ENCODE data around the gene DNAJC10. TPM values are rescaled to one million over a fixed set of nuclear protein-coding genes. Genes with fewer than 3 reads are reported as not detected.

DNAJC10 gene
- total and polyA plus RNA-seq, 2 of the 4 experiments (the other 2 are of a cell fraction): 34.6 to 53.2 TPM

- Histone ChIP-seq H3K79me1 (ENCODE audit: low read depth in 1 of 2, low read length in 2 of 2) (no peaks in the 10 kb centered on the region), H2BK120ac (ENCODE audit: low read depth, low read length) (no peak overlapping the region), H3K36me3 (ENCODE audit: control insufficient read depth, insufficient read depth, low read length) (no peaks in the 10 kb centered on the region), H2AK9ac (replicated peaks; ENCODE audit: low read depth, low read length, poor library complexity) (no peak overlapping the region), H2BK15ac (ENCODE audit: low read depth, low read length) (no peak overlapping the region), H4K20me1 (ENCODE audit: insufficient read depth, low read length) (no peaks in the 10 kb centered on the region), H3K9me1 (ENCODE audit: insufficient read depth, low read length) (no peaks in the 10 kb centered on the region; the same call in 1 of the 2 replicates), H2AK5ac (ENCODE audit: low read depth, low read length) (no peak overlapping the region), H3K4me2 (ENCODE audit: low read depth, low read length) (no peak overlapping the region), H4K91ac (ENCODE audit: insufficient read depth, low read depth, low read length) (no peak overlapping the region), H2BK20ac (ENCODE audit: low read depth, low read length) (no peak overlapping the region), H3K14ac (replicated peaks; ENCODE audit: low read depth, low read length) (no peak overlapping the region), H3K18ac (ENCODE audit: low read depth, low read length) (no peak overlapping the region), H4K8ac (ENCODE audit: low read depth in 2 of 2, low read length in 2 of 2) (no peak overlapping the region), H2AFZ (replicated peaks; ENCODE audit: low read length, poor library complexity) (no peak overlapping the region), H3K4me3 (ENCODE audit: insufficient read depth, low read depth, low read length) (no peak overlapping the region), H2BK5ac (ENCODE audit: low read depth, low read length, poor library complexity, severe bottlenecking) (no peak overlapping the region), H3K4ac (ENCODE audit: low read depth, low read length) (no peak overlapping the region), H3K27ac (ENCODE audit: insufficient read depth, low read length) (no peak overlapping the region), H3K9me3 (ENCODE audit: control insufficient read depth, insufficient read depth, low read length) (no peaks in the 10 kb centered on the region), H3K9ac (ENCODE audit: low read depth, low read length) (no peak overlapping the region), H3K27me3 (ENCODE audit: control insufficient read depth, insufficient read depth, low read length) (no peaks in the 10 kb centered on the region), H3K23ac (ENCODE audit: low read depth, low read length) (no peak overlapping the region), H4K5ac (ENCODE audit: low read depth, low read length) (no peak overlapping the region), H3K56ac (ENCODE audit: extremely low read depth, insufficient read depth, low read length) (no peak overlapping the region), H3K4me1 (ENCODE audit: control insufficient read depth, insufficient read depth, low read length) (no peaks in the 10 kb centered on the region)
- intact Hi-C loops (cut with micrococcal nuclease) (no loop called here), in situ Hi-C loops (cut with MboI; ENCODE audit: low sequenced_read_pairs) (no loop called here), dilution Hi-C loops (cut with HindIII; ENCODE audit: low sequenced_read_pairs, unreplicated experiment) (no loop called here)
- TF ChIP-seq SMC3 (IDR thresholded peaks at IDR 0.05; ENCODE audit: low read depth, low read length) (no peak), FOS (IDR thresholded peaks at IDR 0.05; ENCODE audit: low read depth, low read length) (no peak), MAFK (IDR thresholded peaks at IDR 0.05; ENCODE audit: low read depth, low read length) (no peak), POLR2A (IDR thresholded peaks at IDR 0.05; ENCODE audit: low read depth, low read length) (no peak), USF2 (IDR thresholded peaks at IDR 0.05; ENCODE audit: low read depth, low read length) (no peak), RAD21 (IDR thresholded peaks at IDR 0.05; ENCODE audit: low read length) (no peak), MAZ (IDR thresholded peaks at IDR 0.05; ENCODE audit: borderline replicate concordance, low read depth, low read length) (no peak)
- WGBS, 2 experiments (ENCODE audit: extremely low coverage in 2 of 2, insufficient read length in 1 of 2): no CpG with 5 or more reads among the region's 2 CpGs
- BruUV-seq (replicated peaks): no TSS peak
- CTCF ChIA-PET: no interaction called here
- no peak for DNase-seq
- ATAC-seq (ENCODE audit: low read depth): no peak
- POLR2A ChIA-PET (ENCODE audit: unreplicated experiment): no interaction called here
Observed at GRCh38 chr2:182695776-182696175, 20.3 kb upstream of the DNAJC10 start.
